ENCODE results near the gene INTS11. TPM values are rescaled to one million over a fixed set of nuclear protein-coding genes. Genes with fewer than 3 reads are reported as not detected.
A peak's percentile ranks its signal among the peaks of the same experiment; 100 is the strongest.

Gene INTS11
- total and polyA plus RNA-seq, 9 of the 15 experiments (the other 6 are each of a cell fraction or from before 2014, with no cell fraction given): 3.6 to 183 (median 110) TPM

GRCh38 chr1:1307923-1308755, 16.3 kb downstream of the INTS11 start, which contains the start of the genes ACAP3 and PUSL1 (continued):
- TF ChIP-seq SLC30A9 (CRISPR knock-in tag; IDR thresholded peaks at IDR 0.05): peak; percentile 40; the same call in 1 of the 2 replicates
- peak in 1 of 2 experiments; percentile 99; a peak in 2 of 4 replicates for TF ChIP-seq ZNF639 (CRISPR knock-in tag; conservative IDR thresholded peaks at IDR 0.05 in 1 of 2, IDR thresholded peaks at IDR 0.05 in 1 of 2)
- peak; percentile 77 to 89 for TF ChIP-seq MAZ (CRISPR knock-in tag; conservative IDR thresholded peaks at IDR 0.05 in 1 of 2, IDR thresholded peaks at IDR 0.05 in 1 of 2)
- TF ChIP-seq TRIM28 (IDR thresholded peaks at IDR 0.05): no peak; the same call in 1 of the 2 replicates
- TF ChIP-seq NFRKB (IDR thresholded peaks at IDR 0.05; ENCODE audit: low read depth): no peak
- TF ChIP-seq C11orf30 (IDR thresholded peaks at IDR 0.05; ENCODE audit: low read depth): no peak
- TF ChIP-seq CHCHD3 (CRISPR knock-in tag; IDR thresholded peaks at IDR 0.05): no peak
- TF ChIP-seq SMARCB1 (IDR thresholded peaks at IDR 0.05; ENCODE audit: insufficient read length, low read depth): no peak
- peak; percentile 86 for TF ChIP-seq NEUROD1 (IDR thresholded peaks at IDR 0.05; ENCODE audit: borderline replicate concordance, low read depth, low read length, partially characterized antibody)
- no peak for TF ChIP-seq GTF2F1 (IDR thresholded peaks at IDR 0.05; ENCODE audit: low read depth, low read length)
- no peak; the same call in 1 of the 2 replicates for TF ChIP-seq CBX1 (IDR thresholded peaks at IDR 0.05; ENCODE audit: low read depth)
- no peak for TF ChIP-seq ZNF232 (CRISPR knock-in tag; IDR thresholded peaks at IDR 0.05)
- no peak for TF ChIP-seq STAT5A (IDR thresholded peaks at IDR 0.05; ENCODE audit: borderline replicate concordance, low read length)
- peak; percentile 70 for TF ChIP-seq EGR1 (conservative IDR thresholded peaks at IDR 0.05)
- no peak for TF ChIP-seq POLR2H (tag; IDR thresholded peaks at IDR 0.05; ENCODE audit: low read depth)
- TF ChIP-seq ZFP30 (CRISPR knock-in tag; IDR thresholded peaks at IDR 0.05; ENCODE audit: borderline replicate concordance): no peak
- no peak for TF ChIP-seq ZNF407 (IDR thresholded peaks at IDR 0.05; ENCODE audit: low read depth)
- TF ChIP-seq MTA1 (IDR thresholded peaks at IDR 0.05; ENCODE audit: borderline replicate concordance): peak; percentile 61; the same call in 1 of the 2 replicates

Data from K562 (cell line).